PFSK-1 (cell line): ENCODE results near the gene PFKP.

ENCODE experiments used
- POLR2AphosphoS5 ChIP-seq: IDR thresholded peaks from 2 replicates; pipeline ENCODE4 v1.6.1; 2012; ENCODE audit warnings: low read depth, mild to moderate bottlenecking, control low read depth, low read length, moderate library complexity
- REST ChIP-seq, 2 experiments: IDR thresholded peaks; 2 replicates each; pipeline versions ENCODE4 v1.6.1 to v1.8.0; 2011 to 2012; ENCODE audit warnings: low read depth in 2 of 2, low read length in 2 of 2, control low read depth in 1 of 2, inconsistent platforms in 1 of 2, mild to moderate bottlenecking in 1 of 2, moderate library complexity in 1 of 2; ENCODE audit not compliant: insufficient read depth in 1 of 2

DNA sequence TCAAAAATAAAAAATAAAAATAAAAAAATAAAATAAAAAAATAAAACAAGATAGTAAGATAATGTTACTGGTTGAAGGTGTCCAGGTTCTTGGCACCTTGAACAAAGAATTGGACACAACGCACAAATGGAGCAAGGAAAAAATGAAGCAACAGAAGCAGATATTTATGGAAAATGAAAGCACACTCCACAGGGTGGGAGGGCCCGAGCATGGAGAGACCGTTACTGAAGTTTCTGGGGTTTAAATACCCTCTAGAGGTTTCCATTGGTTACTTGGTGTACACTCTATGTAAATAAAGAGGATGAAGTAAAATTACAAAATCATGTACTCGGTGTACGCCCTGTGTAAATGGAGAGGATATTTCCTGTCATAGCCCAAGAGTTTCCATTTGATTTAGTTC, 15.7 kb upstream of the PFKP start:
- no peak for TF ChIP-seq REST (IDR thresholded peaks at IDR 0.05; ENCODE audit: insufficient read depth in 1 of 2, low read depth in 2 of 2, low read length in 2 of 2)
- no peak for TF ChIP-seq POLR2AphosphoS5
